Measurements from ENCODE around the gene FYB2. TPM values are rescaled to one million over a fixed set of nuclear protein-coding genes. Genes with fewer than 3 reads are reported as not detected.

FYB2 gene
- total and polyA plus RNA-seq, 8 donors = 0.31 to 2.2 (median 0.75) TPM; not detected in 3

DNA sequence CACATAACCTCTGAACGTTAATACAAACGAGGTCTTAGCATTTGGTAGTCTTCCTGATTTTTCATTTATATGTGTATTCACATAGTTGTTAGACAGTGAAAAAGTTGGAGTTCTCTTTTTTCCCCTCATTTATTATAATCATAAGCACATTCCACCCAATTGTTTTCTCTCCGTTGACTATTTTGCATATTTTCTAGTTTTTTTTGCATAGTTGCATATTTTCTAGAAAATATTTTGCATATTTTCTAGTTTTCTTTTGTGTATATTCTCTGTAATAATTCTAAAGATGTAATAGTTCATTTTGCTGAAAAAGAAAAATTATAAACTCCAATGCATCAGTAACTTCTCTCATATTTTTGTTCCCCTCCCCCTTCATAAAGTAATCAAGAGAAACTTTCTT is 47.5 kb downstream of the FYB2 start:
- H3K36me3 ChIP-seq = no peaks in the 10 kb centered on the region
- H3K4me3 ChIP-seq = no peak overlapping the region
- intact Hi-C loops (cut with DNase I; ENCODE audit: low total_unique reads) = no loop called here
- no peaks in the 10 kb centered on the region for H3K9me3 ChIP-seq
- TF ChIP-seq POLR2AphosphoS5 (IDR thresholded peaks at IDR 0.05) (no peak), POLR2A (IDR thresholded peaks at IDR 0.05) (no peak), CTCF (IDR thresholded peaks at IDR 0.05) (no peak), EP300 (IDR thresholded peaks at IDR 0.05) (no peak)
- H3K27ac ChIP-seq = no peak overlapping the region
- no peak for DNase-seq
- 78 to 90% (median 89%) methylated on average over 3 of the region's 3 CpGs for WGBS, 5 donors
- H3K4me1 ChIP-seq = no peaks in the 10 kb centered on the region
- H3K27me3 ChIP-seq = no peaks in the 10 kb centered on the region

DNA sequence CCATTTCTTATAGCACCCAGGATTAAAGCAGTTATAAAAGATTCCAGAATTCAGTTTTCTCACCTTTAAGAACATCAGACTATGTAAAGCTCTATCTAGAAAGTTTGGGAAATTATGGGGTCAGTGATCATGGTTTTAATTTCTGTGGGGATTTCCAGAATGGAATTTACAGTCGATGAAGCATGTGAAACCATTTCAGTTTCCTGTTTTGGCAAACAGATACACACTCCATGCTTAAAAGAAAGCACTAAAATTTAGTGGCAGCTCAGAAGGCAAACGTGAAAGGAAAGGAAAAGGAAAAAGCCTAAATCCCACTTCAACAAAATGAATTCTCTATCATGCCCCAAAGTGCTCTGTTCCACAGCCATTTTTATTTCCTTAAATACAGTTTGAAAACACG is 60.4 kb downstream of the FYB2 start:
- intact Hi-C loops (cut with DNase I; ENCODE audit: low total_unique reads) = no loop called here
- peak in 1 of 2 donors; percentile 2 for DNase-seq
- no peak overlapping the region for H3K4me3 ChIP-seq
- no peaks in the 10 kb centered on the region for H3K4me1 ChIP-seq
- H3K36me3 ChIP-seq = no peaks in the 10 kb centered on the region
- 31 to 42% (median 42%) methylated on average over 3 of the region's 3 CpGs for WGBS, 5 donors
- H3K27ac ChIP-seq = no peak overlapping the region
- no peaks in the 10 kb centered on the region for H3K27me3 ChIP-seq
- TF ChIP-seq EP300 (IDR thresholded peaks at IDR 0.05) (no peak), POLR2AphosphoS5 (IDR thresholded peaks at IDR 0.05) (no peak), CTCF (IDR thresholded peaks at IDR 0.05) (no peak), POLR2A (IDR thresholded peaks at IDR 0.05) (no peak)
- no peaks in the 10 kb centered on the region for H3K9me3 ChIP-seq

DNA sequence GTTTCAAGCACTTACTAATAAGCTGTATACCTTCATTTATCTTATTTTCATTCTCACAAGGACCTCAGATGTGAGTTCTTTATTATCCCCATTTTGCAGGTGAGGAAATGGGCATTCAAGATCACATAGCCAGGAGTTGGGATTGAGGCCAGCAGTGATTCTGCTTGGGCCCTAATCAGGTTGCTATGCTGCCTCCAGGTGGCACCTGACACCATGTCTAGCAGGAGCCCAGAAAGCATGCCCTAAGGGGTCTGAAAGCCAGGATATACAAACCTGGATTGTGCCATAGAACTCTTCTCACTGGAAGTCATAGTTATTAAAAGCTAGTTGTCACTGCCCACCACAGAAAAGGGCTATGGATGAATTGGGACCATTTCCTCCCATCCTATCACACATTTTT is 61.1 kb downstream of the FYB2 start:
- Histone ChIP-seq H3K4me3 (no peak overlapping the region), H3K27ac (no peak overlapping the region), H3K4me1 (no peaks in the 10 kb centered on the region), H3K36me3 (no peaks in the 10 kb centered on the region), H3K27me3 (no peaks in the 10 kb centered on the region), H3K9me3 (no peaks in the 10 kb centered on the region)
- intact Hi-C loops (cut with DNase I; ENCODE audit: low total_unique reads) = no loop called here
- TF ChIP-seq POLR2A (IDR thresholded peaks at IDR 0.05) = no peak
- peak in 2 of 7 experiments; percentile 14 to 15 for TF ChIP-seq CTCF (IDR thresholded peaks at IDR 0.05)
- peak; percentile 34 to 43 for DNase-seq

GRCh38 chr1:56755911-56756310 is 63.3 kb downstream of the FYB2 start:
- Histone ChIP-seq H3K4me1 (no peaks in the 10 kb centered on the region), H3K27ac (no peak overlapping the region), H3K9me3 (no peaks in the 10 kb centered on the region), H3K27me3 (no peaks in the 10 kb centered on the region), H3K36me3 (no peaks in the 10 kb centered on the region), H3K4me3 (no peak overlapping the region)
- TF ChIP-seq POLR2AphosphoS5 (IDR thresholded peaks at IDR 0.05) = no peak
- TF ChIP-seq CTCF (IDR thresholded peaks at IDR 0.05) = no peak
- TF ChIP-seq EP300 (IDR thresholded peaks at IDR 0.05) = no peak
- TF ChIP-seq POLR2A (IDR thresholded peaks at IDR 0.05) = no peak
- intact Hi-C loops (cut with DNase I; ENCODE audit: low total_unique reads) = no loop called here
- 60 to 96% (median 92%) methylated on average over 2 of the region's 2 CpGs for WGBS, 5 donors
- DNase-seq = no peak
